ENCODE measurements around the gene UMAD1. TPM values are rescaled to one million over a fixed set of nuclear protein-coding genes. Genes with fewer than 3 reads are reported as not detected.

UMAD1 gene
- total RNA-seq, 1 donor = 17.0 TPM

DNA sequence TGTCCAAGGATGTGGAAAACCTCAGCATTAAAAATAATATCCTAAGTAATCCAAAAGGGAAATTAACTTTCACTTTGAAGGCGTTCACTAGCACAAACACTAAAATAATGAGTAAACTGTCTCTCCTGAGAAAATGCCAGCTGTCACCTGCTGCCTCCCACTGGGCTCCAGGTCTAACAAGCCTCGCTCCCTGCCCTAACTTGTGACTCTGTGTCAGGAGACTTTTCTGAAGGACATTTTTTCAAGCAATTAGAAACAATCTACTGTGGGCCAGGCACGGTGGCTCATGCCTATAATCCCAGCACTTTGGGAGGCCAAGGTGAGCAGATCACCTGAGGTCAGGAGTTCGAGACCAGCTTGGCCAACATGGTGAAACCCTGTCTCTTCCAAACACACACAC, 255.2 kb downstream of the UMAD1 start:
- no peak overlapping the region for H3K4me3 ChIP-seq (ENCODE audit: insufficient read depth, low read length)
- H3K27me3 ChIP-seq (ENCODE audit: insufficient read depth, low read length) = no peaks in the 10 kb centered on the region
- no peaks in the 10 kb centered on the region for H3K79me2 ChIP-seq (ENCODE audit: insufficient read depth, low read length)
- H4K20me1 ChIP-seq (ENCODE audit: insufficient read depth, low read length) = no peaks in the 10 kb centered on the region
- H2AFZ ChIP-seq (ENCODE audit: low read length) = no peak overlapping the region
- H3K9me3 ChIP-seq (ENCODE audit: low read depth, low read length) = no peaks in the 10 kb centered on the region
- no peaks in the 10 kb centered on the region for H3K4me1 ChIP-seq (ENCODE audit: insufficient read depth, low read length)
- no peak for TF ChIP-seq CTCF (IDR thresholded peaks at IDR 0.05; ENCODE audit: extremely low read depth, low read depth, low read length)
- H3K4me2 ChIP-seq (ENCODE audit: insufficient read depth, low read length) = no peak overlapping the region
- no peak for DNase-seq (ENCODE audit: insufficient read length, low spot score, missing footprints)
- no peaks in the 10 kb centered on the region for H3K36me3 ChIP-seq (ENCODE audit: insufficient read depth, low read length)
- H3K27ac ChIP-seq (ENCODE audit: low read depth, low read length) = no peak overlapping the region

- Histone ChIP-seq H3K4me3 (ENCODE audit: insufficient read depth, low read length) (no peak overlapping the region), H4K20me1 (ENCODE audit: insufficient read depth, low read length) (no peaks in the 10 kb centered on the region), H3K27me3 (ENCODE audit: insufficient read depth, low read length) (no peaks in the 10 kb centered on the region), H3K4me1 (ENCODE audit: insufficient read depth, low read length) (no peaks in the 10 kb centered on the region), H3K27ac (ENCODE audit: low read depth, low read length) (no peak overlapping the region), H3K79me2 (ENCODE audit: insufficient read depth, low read length) (no peaks in the 10 kb centered on the region), H2AFZ (ENCODE audit: low read length) (no peak overlapping the region), H3K9me3 (ENCODE audit: low read depth, low read length) (no peaks in the 10 kb centered on the region), H3K4me2 (ENCODE audit: insufficient read depth, low read length) (no peak overlapping the region), H3K36me3 (ENCODE audit: insufficient read depth, low read length) (no peaks in the 10 kb centered on the region)
- DNase-seq (ENCODE audit: insufficient read length, low spot score, missing footprints) = no peak
- no peak for TF ChIP-seq CTCF (IDR thresholded peaks at IDR 0.05; ENCODE audit: extremely low read depth, low read depth, low read length)
Observed at GRCh38 chr7:7897509-7897908, 257.0 kb downstream of the UMAD1 start.

DNA sequence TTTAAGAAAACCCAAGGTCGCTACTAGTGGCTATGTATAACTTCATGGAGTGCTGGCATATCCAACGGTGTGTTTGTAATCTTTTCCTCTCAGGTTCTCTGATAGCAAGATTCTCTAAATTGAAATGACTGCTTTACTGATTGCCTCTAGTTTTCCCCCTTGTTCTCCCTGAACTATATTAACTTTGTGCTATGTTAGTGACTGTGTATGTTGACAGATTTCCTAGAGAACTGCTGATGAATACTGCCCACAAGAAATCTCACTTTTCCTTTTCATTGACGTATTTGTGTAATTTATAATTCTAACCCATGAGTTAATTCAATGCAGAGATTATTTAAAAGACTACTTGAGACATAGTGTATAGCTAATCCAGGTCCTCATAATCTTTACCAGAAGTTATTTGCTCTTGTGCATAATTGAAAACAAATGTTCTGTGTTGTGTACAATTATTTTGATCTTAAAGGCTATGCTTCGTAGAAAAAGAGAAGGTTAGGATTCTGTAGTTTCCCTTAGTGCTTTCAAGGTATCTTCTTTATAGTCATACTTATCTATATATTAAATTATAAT, 257.5 kb downstream of the UMAD1 start:
- Histone ChIP-seq H2AFZ (ENCODE audit: low read length) (no peak overlapping the region), H3K4me3 (ENCODE audit: insufficient read depth, low read length) (no peak overlapping the region), H3K9me3 (ENCODE audit: low read depth, low read length) (no peaks in the 10 kb centered on the region), H3K4me1 (ENCODE audit: insufficient read depth, low read length) (no peaks in the 10 kb centered on the region), H3K36me3 (ENCODE audit: insufficient read depth, low read length) (no peaks in the 10 kb centered on the region), H4K20me1 (ENCODE audit: insufficient read depth, low read length) (no peaks in the 10 kb centered on the region), H3K27me3 (ENCODE audit: insufficient read depth, low read length) (no peaks in the 10 kb centered on the region), H3K27ac (ENCODE audit: low read depth, low read length) (no peak overlapping the region), H3K79me2 (ENCODE audit: insufficient read depth, low read length) (no peaks in the 10 kb centered on the region), H3K4me2 (ENCODE audit: insufficient read depth, low read length) (no peak overlapping the region)
- TF ChIP-seq CTCF (IDR thresholded peaks at IDR 0.05; ENCODE audit: extremely low read depth, low read depth, low read length) = no peak
- DNase-seq (ENCODE audit: insufficient read length, low spot score, missing footprints) = peak; percentile 35

- Histone ChIP-seq H3K79me2 (ENCODE audit: insufficient read depth, low read length) (no peaks in the 10 kb centered on the region), H3K4me1 (ENCODE audit: insufficient read depth, low read length) (no peaks in the 10 kb centered on the region), H3K9me3 (ENCODE audit: low read depth, low read length) (no peaks in the 10 kb centered on the region), H2AFZ (ENCODE audit: low read length) (no peak overlapping the region), H3K27ac (ENCODE audit: low read depth, low read length) (no peak overlapping the region), H3K4me2 (ENCODE audit: insufficient read depth, low read length) (no peak overlapping the region), H3K36me3 (ENCODE audit: insufficient read depth, low read length) (no peaks in the 10 kb centered on the region), H3K27me3 (ENCODE audit: insufficient read depth, low read length) (no peaks in the 10 kb centered on the region), H4K20me1 (ENCODE audit: insufficient read depth, low read length) (no peaks in the 10 kb centered on the region), H3K4me3 (ENCODE audit: insufficient read depth, low read length) (no peak overlapping the region)
- no peak for DNase-seq (ENCODE audit: insufficient read length, low spot score, missing footprints)
- TF ChIP-seq CTCF (IDR thresholded peaks at IDR 0.05; ENCODE audit: extremely low read depth, low read depth, low read length) = no peak
Observed at GRCh38 chr7:7902845-7903244, 262.3 kb downstream of the UMAD1 start.
